Frontal cortex (tissue), 4 donors: ENCODE data around the gene MCF2L. TPM values are rescaled to one million over a fixed set of nuclear protein-coding genes. Genes with fewer than 3 reads are reported as not detected.
"Not testable (repeated sequence)": the region's sequence is repeated elsewhere in the genome, so short reads cannot be mapped to it uniquely, and the experiment has no call there.

Experiments
- DNase-seq, 2 donors: peaks; one replicate each; pipeline ENCODE4 v3.0.0; 2012; ENCODE audit warnings: low spot score in 2 of 2
- FAIRE-seq: peaks from 2 replicates; lab custom pipeline; 2012; peaks lifted over from hg19 to GRCh38; lab: Jason Lieb, UNC
- total RNA-seq: library from RNA; depleted of rRNA; stranded (reverse); fragments of >200 nt; gene quantifications from one replicate; pipeline ENCODE4 v1.2.3, GENCODE V29; 2014
- donor health status: control.
- donor health status: control.
- donor health status: control.

The MCF2L gene
- total RNA-seq, 1 donor from 2014 or later = 137 TPM

DNA sequence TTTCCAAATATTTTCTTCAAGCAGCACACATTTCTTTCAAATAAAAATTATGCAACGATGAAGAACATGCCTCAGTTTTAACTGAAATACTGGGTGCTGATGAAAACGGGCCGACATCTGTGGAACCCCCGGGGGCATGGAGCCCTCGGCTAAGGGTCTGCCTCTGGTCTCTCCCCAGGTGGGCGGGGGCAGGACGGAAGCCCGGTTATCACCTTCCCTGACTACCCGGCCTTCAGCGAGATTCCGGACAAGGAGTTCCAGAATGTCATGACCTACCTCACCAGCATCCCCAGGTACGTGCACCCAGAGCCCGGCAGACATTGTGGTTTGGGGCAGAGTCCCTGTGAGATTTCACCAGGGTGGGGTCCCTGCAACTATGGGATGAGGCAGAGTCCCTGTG is 55.5 kb downstream of the MCF2L start:
- FAIRE-seq = no peak
- no peak for DNase-seq

GRCh38 chr13:113026391-113026910 is 57.4 kb downstream of the MCF2L start:
- DNase-seq = no peak
- FAIRE-seq = no peak

GRCh38 chr13:113027095-113027494 is 58.1 kb downstream of the MCF2L start:
- FAIRE-seq = no peak
- no peak for DNase-seq

DNA sequence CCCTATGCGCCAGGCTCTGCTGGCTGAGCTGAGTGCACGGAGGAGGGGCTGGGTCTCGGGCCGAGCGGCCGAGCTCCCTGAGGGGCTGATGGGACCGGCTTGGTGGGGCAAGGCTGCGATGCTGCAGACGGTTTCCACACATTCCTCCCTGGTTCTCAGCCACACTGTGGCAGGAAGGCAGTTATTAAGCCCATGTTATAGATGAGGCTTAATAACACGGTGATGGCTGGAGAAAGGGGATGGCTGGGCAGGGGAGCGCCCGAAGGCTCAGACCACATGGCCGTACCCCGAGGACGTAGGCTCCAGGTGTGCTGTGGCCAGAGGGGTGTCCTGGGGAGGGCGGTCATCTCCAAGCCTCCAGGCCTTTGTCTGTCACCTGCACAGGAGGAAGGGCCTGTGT is 58.6 kb downstream of the MCF2L start:
- DNase-seq = no peak
- no peak for FAIRE-seq

GRCh38 chr13:113028336-113029060 is 59.5 kb downstream of the MCF2L start:
- DNase-seq = no peak
- no peak for FAIRE-seq

DNA sequence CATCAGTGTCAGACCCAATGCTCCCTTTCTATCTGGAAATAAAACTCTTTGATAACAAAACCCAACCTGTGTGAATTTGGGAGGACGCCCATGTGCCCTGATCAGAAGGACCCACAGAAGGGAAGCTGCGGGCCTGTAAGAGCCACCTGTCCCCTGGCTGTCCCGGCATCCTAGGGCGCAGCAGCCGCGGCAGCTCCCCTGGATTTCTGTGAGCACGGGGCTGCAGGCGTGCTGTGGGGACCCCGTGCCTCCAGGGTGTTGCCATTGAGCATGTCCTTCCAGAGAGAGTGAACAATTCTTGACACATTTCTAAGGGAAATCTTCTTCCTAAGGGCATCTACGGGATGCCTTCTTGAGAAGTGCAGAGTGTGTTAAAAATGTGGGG is 60.0 kb downstream of the MCF2L start:
- FAIRE-seq = no peak
- DNase-seq = no peak

DNA sequence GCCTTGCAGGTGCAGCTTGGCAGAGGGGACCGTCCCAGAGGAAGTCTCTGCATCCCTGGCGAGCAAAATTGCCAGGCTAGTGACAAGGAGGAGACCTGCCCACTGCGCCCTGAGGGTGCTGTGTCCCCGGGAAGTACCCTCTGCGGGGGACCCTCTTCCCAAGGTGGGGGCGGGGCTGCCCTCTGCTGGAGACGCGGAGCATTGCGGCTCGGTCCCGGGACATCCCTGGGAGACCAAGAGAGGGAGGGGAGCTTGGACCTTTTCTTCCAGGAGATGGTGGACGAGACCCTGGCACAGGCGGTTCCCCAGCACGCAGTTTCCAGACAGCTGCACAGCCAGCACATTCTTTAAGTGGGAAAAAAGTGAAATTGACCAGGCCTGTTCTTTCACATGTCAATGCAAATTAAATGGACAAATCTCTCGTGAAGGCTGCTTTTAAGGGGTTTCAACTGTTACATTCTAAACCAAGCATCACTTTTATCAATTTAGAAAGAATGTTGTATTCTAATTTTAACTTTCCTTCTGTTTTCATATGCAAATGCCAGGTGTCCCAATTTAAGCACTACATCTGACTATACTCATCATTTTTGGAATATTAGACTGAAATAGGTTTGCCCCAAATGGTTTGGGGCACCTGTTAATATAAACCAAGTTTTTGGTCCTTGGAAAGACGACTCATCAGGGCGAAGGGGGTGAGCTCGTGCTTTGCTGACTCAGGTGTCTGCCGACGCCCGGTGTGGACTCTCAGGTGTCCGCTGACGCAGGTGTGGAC is 60.7 kb downstream of the MCF2L start:
- DNase-seq = no peak
- no peak for FAIRE-seq

- DNase-seq, FAIRE-seq: not testable (repeated sequence)
These were observed 61.2 kb downstream of the MCF2L start for GRCh38 chr13:113030259-113030640.

- DNase-seq (no peak), FAIRE-seq (no peak)
These were observed 62.5 kb downstream of the MCF2L start for GRCh38 chr13:113031465-113031864.

DNA sequence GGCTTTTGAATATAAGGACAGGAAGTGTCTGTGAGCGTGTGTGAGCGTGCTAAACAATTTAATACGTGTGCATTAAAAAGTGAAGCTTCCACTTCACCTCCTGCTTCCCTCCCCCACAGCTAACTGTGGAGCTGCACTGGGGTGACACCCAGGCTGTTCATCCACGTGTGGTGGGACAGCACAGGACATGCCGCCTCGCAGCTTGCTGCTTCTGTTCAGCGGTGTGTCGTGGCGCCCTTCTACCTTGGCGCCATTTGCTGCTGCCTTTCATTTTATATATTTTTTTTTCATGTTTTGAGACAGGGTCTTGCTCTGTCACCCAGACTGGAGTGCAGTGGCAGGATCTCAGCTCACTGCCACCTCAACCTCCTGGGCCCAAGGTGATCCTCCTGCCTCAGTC is 63.3 kb downstream of the MCF2L start:
- FAIRE-seq = no peak
- DNase-seq = no peak

GRCh38 chr13:113033054-113033850 is 64.2 kb downstream of the MCF2L start:
- DNase-seq = no peak

DNA sequence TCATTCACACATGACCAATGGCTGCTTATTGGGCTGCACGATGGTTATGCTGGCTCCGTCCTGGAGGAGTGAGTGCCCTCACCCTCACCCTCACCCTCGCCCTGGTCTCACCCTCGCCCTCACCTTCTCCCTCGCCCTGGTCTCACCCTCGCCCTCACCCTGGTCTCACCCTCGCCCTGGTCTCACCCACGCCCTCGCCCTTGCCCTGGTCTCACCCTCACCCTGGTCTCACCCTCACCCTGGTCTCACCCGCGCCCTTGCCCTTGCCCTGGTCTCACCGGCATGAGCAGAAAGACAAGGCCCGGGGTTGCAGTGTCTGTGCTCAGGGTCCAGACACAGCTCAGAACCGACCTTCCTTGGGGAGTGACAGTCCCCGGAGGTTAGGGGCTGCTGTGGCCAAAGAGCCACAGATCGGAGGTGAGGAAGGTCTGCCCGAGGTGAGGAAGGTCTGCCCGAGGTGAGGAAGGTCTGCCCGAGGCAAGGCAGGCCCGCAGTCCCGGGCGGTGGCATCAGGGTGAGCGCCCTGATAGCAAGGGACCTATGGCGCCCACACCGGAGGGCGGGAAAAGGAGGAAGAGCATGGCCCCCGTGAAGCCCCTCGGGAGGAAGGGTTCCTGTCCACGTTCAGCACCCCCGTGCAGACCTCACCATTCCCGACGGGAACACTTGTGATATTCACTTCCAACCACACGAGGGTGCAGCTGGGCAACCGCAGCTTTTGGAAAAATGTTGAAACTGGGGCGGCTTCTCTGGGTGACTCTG is 65.6 kb downstream of the MCF2L start:
- FAIRE-seq (no peak), DNase-seq (peak; percentile 71 to 76)

More at GRCh38 chr13:113033054-113033850, 64.2 kb downstream of the MCF2L start:
- FAIRE-seq = no peak

- no peak for FAIRE-seq
These were observed 66.3 kb downstream of the MCF2L start for GRCh38 chr13:113035213-113035800.

GRCh38 chr13:113036401-113036800 is 67.4 kb downstream of the MCF2L start:
- DNase-seq (no peak), FAIRE-seq (no peak)

More at GRCh38 chr13:113035213-113035800, 66.3 kb downstream of the MCF2L start:
- DNase-seq = no peak

DNA sequence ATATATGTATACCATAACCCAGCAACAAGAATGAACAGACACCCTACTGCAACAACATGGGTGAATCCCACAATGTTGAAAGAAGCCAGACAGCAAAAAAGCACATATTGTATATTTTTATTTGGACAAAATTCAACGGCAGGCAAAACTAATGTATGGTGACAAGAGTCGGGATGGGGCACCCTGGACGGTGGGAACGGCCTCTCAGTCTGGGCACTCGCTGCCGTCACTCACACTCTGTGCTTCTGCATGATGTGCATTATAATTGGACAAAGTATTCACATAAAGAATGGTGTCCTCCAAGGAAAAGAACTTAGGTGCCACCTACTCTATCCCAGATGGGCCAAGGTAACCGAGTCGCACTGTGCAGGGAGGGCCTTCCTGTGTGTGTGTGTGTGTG is 71.0 kb downstream of the MCF2L start:
- no peak for FAIRE-seq

DNA sequence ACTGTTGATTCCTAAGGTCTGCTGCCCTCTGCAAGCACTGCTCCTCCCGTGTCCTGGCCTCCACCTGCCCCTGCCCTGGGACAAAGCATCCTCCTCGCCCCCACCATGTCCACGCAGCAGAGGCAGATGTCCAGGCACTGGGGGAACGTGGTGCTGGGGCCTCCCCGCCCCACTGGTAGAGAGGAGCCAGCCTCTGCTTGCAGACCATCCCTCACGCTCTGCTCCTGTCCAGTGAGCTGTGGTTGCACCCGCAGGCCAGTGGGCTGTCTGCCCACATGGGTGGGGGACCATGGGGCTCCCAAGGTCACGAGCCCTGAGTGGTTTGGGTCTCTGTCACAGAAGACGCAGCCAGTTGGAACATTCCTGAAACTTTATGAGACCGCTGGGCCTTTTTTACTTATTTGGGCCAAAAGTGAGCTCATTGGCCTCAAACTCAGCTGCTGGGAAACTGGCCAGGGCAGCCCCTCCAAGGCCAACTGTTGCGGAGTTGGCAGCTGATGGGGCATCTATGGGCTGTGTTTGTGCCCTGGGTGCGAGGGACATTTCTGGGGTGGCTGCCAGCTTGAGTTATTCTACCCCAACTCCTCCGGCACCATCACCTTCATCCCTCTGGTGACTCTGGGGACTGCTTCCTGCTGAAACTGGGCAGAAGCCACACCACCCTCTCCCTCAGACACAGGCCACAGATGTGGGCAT is 71.7 kb downstream of the MCF2L start:
- no peak for DNase-seq
- no peak for FAIRE-seq

More for the DNA sequence above, 71.0 kb downstream of the MCF2L start:
- DNase-seq = no peak

DNA sequence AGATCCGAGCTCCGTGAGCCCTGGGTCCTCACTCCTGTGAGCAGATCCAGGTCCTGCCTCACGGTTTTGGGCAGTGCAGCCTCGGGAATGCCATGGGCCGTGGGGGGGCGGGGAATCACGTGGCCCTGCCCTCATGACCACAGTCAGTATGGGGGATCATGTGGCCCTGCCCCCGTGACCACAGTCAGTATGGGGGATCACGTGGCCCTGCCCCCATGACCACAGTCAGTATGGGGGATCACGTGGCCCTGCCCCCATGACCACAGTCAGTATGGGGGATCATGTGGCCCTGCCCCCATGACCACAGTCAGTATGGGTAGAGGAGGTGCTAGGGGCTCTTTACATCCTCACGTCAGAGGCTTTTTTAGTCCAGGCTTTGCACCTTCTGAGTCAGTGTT is 72.3 kb downstream of the MCF2L start:
- FAIRE-seq (no peak), DNase-seq (peak; percentile 73 to 74)

GRCh38 chr13:113041896-113042295 is 72.9 kb downstream of the MCF2L start:
- DNase-seq (no peak), FAIRE-seq (no peak)

GRCh38 chr13:113042456-113042855 is 73.4 kb downstream of the MCF2L start:
- no peak for FAIRE-seq
- DNase-seq = no peak
